ENCODE results near the gene HAAO. TPM values are rescaled to one million over a fixed set of nuclear protein-coding genes. Genes with fewer than 3 reads are reported as not detected.

Gene HAAO
- total RNA-seq, 1 donor from 2014 or later = 4.9 TPM

GRCh38 chr2:42800461-42800962 lies 8.1 kb upstream of the HAAO start:
- no peak overlapping the region for H3K27ac Mint-ChIP-seq (ENCODE audit: unreplicated experiment)
- no peak for DNase-seq (ENCODE audit: low read depth, low spot score)
- peaks cover 2% of the 10 kb centered on the region for H3K36me3 Mint-ChIP-seq (ENCODE audit: low read depth)
- no peak for TF ChIP-seq CTCF (conservative IDR thresholded peaks at IDR 0.05)
- H3K9me3 Mint-ChIP-seq = peaks cover 2% of the 10 kb centered on the region
- H3K4me1 Mint-ChIP-seq = peaks cover 6% of the 10 kb centered on the region
- H3K27me3 Mint-ChIP-seq (ENCODE audit: low read depth) = peaks cover 1% of the 10 kb centered on the region
- H3K4me3 Mint-ChIP-seq = no peak overlapping the region

GRCh38 chr2:42799881-42800280 lies 7.5 kb upstream of the HAAO start:
- H3K36me3 Mint-ChIP-seq (ENCODE audit: low read depth) = peaks cover 2% of the 10 kb centered on the region
- no peak overlapping the region for H3K4me3 Mint-ChIP-seq
- no peaks in the 10 kb centered on the region for H3K27me3 Mint-ChIP-seq (ENCODE audit: low read depth)
- peaks cover 6% of the 10 kb centered on the region for H3K4me1 Mint-ChIP-seq
- TF ChIP-seq CTCF (conservative IDR thresholded peaks at IDR 0.05) = no peak
- peaks cover 2% of the 10 kb centered on the region for H3K9me3 Mint-ChIP-seq
- DNase-seq (ENCODE audit: low read depth, low spot score) = no peak
- H3K27ac Mint-ChIP-seq (ENCODE audit: unreplicated experiment) = no peak overlapping the region

- peaks cover 2% of the 10 kb centered on the region for H3K36me3 Mint-ChIP-seq (ENCODE audit: low read depth)
- no peak for DNase-seq (ENCODE audit: low read depth, low spot score)
- H3K9me3 Mint-ChIP-seq = peaks cover 2% of the 10 kb centered on the region
- peaks cover 7% of the 10 kb centered on the region for H3K27me3 Mint-ChIP-seq (ENCODE audit: low read depth)
- H3K27ac Mint-ChIP-seq (ENCODE audit: unreplicated experiment) = no peak overlapping the region
- TF ChIP-seq CTCF (conservative IDR thresholded peaks at IDR 0.05) = no peak
- no peak overlapping the region for H3K4me3 Mint-ChIP-seq
- peaks cover 22% of the 10 kb centered on the region for H3K4me1 Mint-ChIP-seq
Measured at GRCh38 chr2:42797281-42797680, 4.9 kb upstream of the HAAO start.

- no peak overlapping the region for H3K27ac Mint-ChIP-seq (ENCODE audit: unreplicated experiment)
- peaks cover 26% of the 10 kb centered on the region for H3K4me1 Mint-ChIP-seq
- no peak overlapping the region for H3K4me3 Mint-ChIP-seq
- no peak for DNase-seq (ENCODE audit: low read depth, low spot score)
- TF ChIP-seq CTCF (conservative IDR thresholded peaks at IDR 0.05) = no peak
- H3K9me3 Mint-ChIP-seq = peaks cover 2% of the 10 kb centered on the region
- H3K27me3 Mint-ChIP-seq (ENCODE audit: low read depth) = peaks cover 11% of the 10 kb centered on the region
- peaks cover 2% of the 10 kb centered on the region for H3K36me3 Mint-ChIP-seq (ENCODE audit: low read depth)
Measured at GRCh38 chr2:42796427-42797248, 4.3 kb upstream of the HAAO start.

GRCh38 chr2:42795841-42796301 lies 3.5 kb upstream of the HAAO start:
- no peak for TF ChIP-seq CTCF (conservative IDR thresholded peaks at IDR 0.05)
- H3K9me3 Mint-ChIP-seq = no peaks in the 10 kb centered on the region
- DNase-seq (ENCODE audit: low read depth, low spot score) = no peak
- no peaks in the 10 kb centered on the region for H3K36me3 Mint-ChIP-seq (ENCODE audit: low read depth)
- H3K4me3 Mint-ChIP-seq = no peak overlapping the region
- H3K27me3 Mint-ChIP-seq (ENCODE audit: low read depth) = peaks cover 18% of the 10 kb centered on the region
- H3K4me1 Mint-ChIP-seq = peaks cover 33% of the 10 kb centered on the region
- H3K27ac Mint-ChIP-seq (ENCODE audit: unreplicated experiment) = no peak overlapping the region

Data from neural crest cell (in vitro differentiated cells).